GM13977 (cell line): ENCODE measurements around the gene THSD4.

Source experiments
- DNase-seq: peaks from one replicate; pipeline ENCODE4 v3.0.0; 2012; ENCODE audit warnings: low spot score
- CTCF ChIP-seq: IDR thresholded peaks from 2 replicates; pipeline ENCODE4 v1.5.1; 2012; ENCODE audit warnings: mild to moderate bottlenecking, control low read depth; ENCODE audit not compliant: insufficient read depth; ENCODE audit errors: extremely low read depth, missing control alignments
- in situ Hi-C: fragments of 300-500 bp; cut with MboI; formaldehyde crosslinking; loops from one replicate; pipeline ENCODE4 v1.12.0; 2022; ENCODE audit warnings: low sequenced_read_pairs, low pct_unique_long_range_greater_than_20kb, mixed read lengths, inconsistent platforms; ENCODE audit not compliant: unreplicated experiment

THSD4 gene

DNA sequence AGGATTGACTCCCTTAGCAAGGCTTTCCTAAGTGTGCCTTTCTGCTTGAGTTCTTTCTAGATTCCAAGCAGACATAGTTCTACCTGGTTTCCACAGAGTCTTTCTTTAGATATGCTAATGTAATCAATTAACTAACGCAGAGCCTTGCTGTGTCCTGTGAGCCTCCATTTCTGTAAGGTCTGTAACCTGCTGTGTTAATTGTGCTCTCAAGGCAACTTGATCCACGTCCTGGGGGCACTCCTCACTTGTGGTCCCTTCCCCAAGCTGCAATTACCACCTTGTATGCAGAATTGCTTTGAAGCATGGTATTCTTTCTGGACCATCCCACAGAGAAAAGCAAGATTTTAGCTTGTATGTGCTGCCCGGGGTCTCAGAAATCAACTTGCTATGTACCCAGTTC is 29.5 kb upstream of the THSD4 start:
- no peak for DNase-seq
- in situ Hi-C loops = no loop called here
- no peak for TF ChIP-seq CTCF

- no peak for TF ChIP-seq CTCF
- in situ Hi-C loops = no loop called here
- DNase-seq = no peak
Measured at GRCh38 chr15:71088155-71088554, 27.1 kb upstream of the THSD4 start.

DNA sequence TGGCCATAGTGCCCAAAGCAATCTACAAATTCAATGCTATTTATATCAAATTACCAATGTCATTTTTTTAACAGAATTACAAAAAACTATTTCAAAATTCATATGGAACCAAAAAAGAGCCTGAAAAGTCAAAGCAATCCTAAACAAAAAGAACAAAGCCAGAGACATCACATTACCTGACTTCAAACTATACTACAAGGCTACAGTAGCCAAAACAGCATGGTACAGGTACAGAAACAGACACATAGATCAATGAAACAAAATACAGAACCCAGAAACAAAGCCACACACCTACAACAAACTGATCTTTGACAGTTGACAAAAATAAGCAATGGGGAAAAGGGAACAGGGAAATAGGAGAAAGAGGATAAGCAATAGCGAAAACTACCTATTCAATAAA is 26.6 kb upstream of the THSD4 start:
- TF ChIP-seq CTCF = no peak
- no peak for DNase-seq
- in situ Hi-C loops = no loop called here

DNA sequence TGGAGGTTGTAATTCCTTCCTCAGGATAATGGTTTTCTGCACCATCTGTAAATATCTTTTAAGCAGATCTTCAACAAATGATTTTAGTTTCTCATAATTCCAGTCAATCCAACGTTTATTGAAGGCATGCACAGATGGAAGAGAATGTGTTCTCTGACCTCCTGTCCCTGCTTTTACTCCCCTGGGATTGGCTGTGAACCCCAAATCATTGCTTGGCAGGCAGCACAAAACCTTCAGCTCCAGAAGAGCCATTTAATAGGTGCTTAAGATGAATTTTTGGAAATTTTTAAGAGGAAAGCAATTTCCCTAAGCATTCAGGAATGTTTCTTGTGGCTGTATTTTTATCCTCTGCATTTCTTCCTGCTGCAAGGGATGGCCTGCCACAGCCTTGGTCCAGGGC is 25.5 kb upstream of the THSD4 start:
- DNase-seq = no peak
- in situ Hi-C loops = no loop called here
- no peak for TF ChIP-seq CTCF

DNA sequence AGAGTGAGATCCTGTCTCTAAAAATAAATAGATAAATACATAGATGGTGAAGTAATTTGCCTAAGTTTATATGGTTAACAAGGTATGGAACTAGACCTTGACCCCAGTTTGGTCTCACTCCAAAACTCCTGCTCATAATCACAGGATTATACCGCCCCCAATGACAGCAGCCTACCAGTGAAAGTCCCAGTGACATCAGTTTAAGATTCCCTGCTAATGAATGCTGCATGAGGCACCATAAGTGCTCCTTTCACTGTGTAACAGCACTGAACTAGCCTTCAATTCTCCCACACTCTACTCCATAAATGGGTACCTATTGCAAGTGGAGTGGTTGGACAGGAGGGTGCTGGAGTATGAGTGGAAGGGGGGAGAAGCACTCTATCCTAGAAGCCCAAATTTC is 23.7 kb upstream of the THSD4 start:
- in situ Hi-C loops = no loop called here
- TF ChIP-seq CTCF = no peak
- DNase-seq = no peak

GRCh38 chr15:71092056-71092600 is 23.1 kb upstream of the THSD4 start:
- in situ Hi-C loops = no loop called here
- DNase-seq = no peak
- TF ChIP-seq CTCF = no peak
